NT2/D1 (cell line): ENCODE data around the gene KRTAP4-1.
"Not testable (repeated sequence)": the region's sequence is repeated elsewhere in the genome, so short reads cannot be mapped to it uniquely, and the experiment has no call there.

ENCODE experiments used
- DNase-seq: peaks from one replicate; pipeline ENCODE4 v3.0.0-alpha.2; 2011; ENCODE audit warnings: low read depth, low spot score
- H3K27me3 ChIP-seq: 2 replicates; pipeline ENCODE4 v1.6.0; 2011; ENCODE audit warnings: mild to moderate bottlenecking; ENCODE audit not compliant: insufficient read length, insufficient read depth
- H3K36me3 ChIP-seq: 2 replicates; pipeline ENCODE4 v1.6.1; 2011; ENCODE audit warnings: mild to moderate bottlenecking, low read length, mixed read lengths; ENCODE audit not compliant: insufficient read depth, insufficient read length
- H3K4me1 ChIP-seq: 2 replicates; pipeline ENCODE4 v1.5.1; 2011; ENCODE audit not compliant: insufficient read depth, insufficient read length
- H3K4me3 ChIP-seq: 2 replicates; pipeline ENCODE4 v1.5.1; 2011; ENCODE audit warnings: low read depth; ENCODE audit not compliant: insufficient read length
- H3K9ac ChIP-seq: 2 replicates; pipeline ENCODE4 v1.6.0; 2011; ENCODE audit warnings: low read depth; ENCODE audit not compliant: insufficient read length
- H3K9me3 ChIP-seq: 2 replicates; pipeline ENCODE4 v1.5.1; 2011; ENCODE audit warnings: mild to moderate bottlenecking, low read length; ENCODE audit not compliant: insufficient read depth
- SUZ12 ChIP-seq: IDR thresholded peaks from 2 replicates; pipeline ENCODE4 v1.6.1; 2011; ENCODE audit not compliant: insufficient read length, insufficient read depth; ENCODE audit errors: extremely low read depth
- YY1 ChIP-seq: IDR thresholded peaks from 2 replicates; pipeline ENCODE4 v1.6.1; 2011; ENCODE audit not compliant: insufficient read length, insufficient read depth
- ZNF274 ChIP-seq: IDR thresholded peaks from 2 replicates; pipeline ENCODE4 v1.6.1; 2011; ENCODE audit warnings: mild to moderate bottlenecking, low read depth, low read length

The KRTAP4-1 gene

GRCh38 chr17:41167561-41167960 is 17.1 kb downstream of the KRTAP4-1 start:
- Histone ChIP-seq H3K4me3 (no peak overlapping the region), H3K9me3 (no peaks in the 10 kb centered on the region), H3K4me1 (no peaks in the 10 kb centered on the region), H3K27me3 (no peaks in the 10 kb centered on the region), H3K36me3 (no peaks in the 10 kb centered on the region), H3K9ac (no peak overlapping the region)
- no peak for DNase-seq
- TF ChIP-seq SUZ12 (no peak), YY1 (no peak), ZNF274 (no peak)

- no peak for DNase-seq
- Histone ChIP-seq H3K9ac (no peak overlapping the region), H3K4me3 (no peak overlapping the region), H3K4me1 (no peaks in the 10 kb centered on the region), H3K36me3 (no peaks in the 10 kb centered on the region), H3K9me3 (no peaks in the 10 kb centered on the region), H3K27me3 (no peaks in the 10 kb centered on the region)
- TF ChIP-seq YY1 (no peak), ZNF274 (no peak), SUZ12 (no peak)
Measured at GRCh38 chr17:41163828-41164227, 20.9 kb downstream of the KRTAP4-1 start.

- Histone ChIP-seq H3K4me3 (no peak within 1 kb of the TSS), H3K27me3 (no peaks in the 10 kb centered on the region), H3K9me3 (no peaks in the 10 kb centered on the region), H3K36me3 (no peaks in the 10 kb centered on the region), H3K9ac (no peak within 1 kb of the TSS), H3K4me1 (no peaks in the 10 kb centered on the region)
- no peak for DNase-seq
- no peak for TF ChIP-seq YY1
- TF ChIP-seq SUZ12: no peak
- TF ChIP-seq ZNF274: no peak
Measured at GRCh38 chr17:41160648-41161047, 24.1 kb downstream of the KRTAP4-1 start, which contains the start of gene KRTAP4-4. KRTAP4-4 (minus strand) TSS chr17:41160748; CDS start chr17:41160691, 57 bp downstream.

GRCh38 chr17:41160190-41160589 is 24.5 kb downstream of the KRTAP4-1 start:
- not testable (repeated sequence) for DNase-seq, H3K9ac ChIP-seq, H3K27me3 ChIP-seq, H3K4me3 ChIP-seq, H3K4me1 ChIP-seq, H3K36me3 ChIP-seq, H3K9me3 ChIP-seq

GRCh38 chr17:41153856-41154255 is 30.9 kb downstream of the KRTAP4-1 start:
- no peaks in the 10 kb centered on the region for H3K27me3 ChIP-seq
- H3K9me3 ChIP-seq: no peaks in the 10 kb centered on the region
- DNase-seq: no peak
- H3K36me3 ChIP-seq: no peaks in the 10 kb centered on the region
- TF ChIP-seq YY1 (no peak), SUZ12 (no peak), ZNF274 (no peak)
- H3K9ac ChIP-seq: no peak overlapping the region
- no peak overlapping the region for H3K4me3 ChIP-seq
- no peaks in the 10 kb centered on the region for H3K4me1 ChIP-seq

GRCh38 chr17:41151525-41151924 is 33.2 kb downstream of the KRTAP4-1 start:
- TF ChIP-seq ZNF274 (no peak), YY1 (no peak), SUZ12 (no peak)
- Histone ChIP-seq H3K9me3 (no peaks in the 10 kb centered on the region), H3K4me3 (no peak overlapping the region), H3K27me3 (no peaks in the 10 kb centered on the region), H3K9ac (no peak overlapping the region), H3K36me3 (no peaks in the 10 kb centered on the region), H3K4me1 (no peaks in the 10 kb centered on the region)
- no peak for DNase-seq

- Histone ChIP-seq H3K9me3 (no peaks in the 10 kb centered on the region), H3K4me3 (no peak overlapping the region), H3K36me3 (no peaks in the 10 kb centered on the region), H3K27me3 (no peaks in the 10 kb centered on the region), H3K9ac (no peak overlapping the region), H3K4me1 (no peaks in the 10 kb centered on the region)
- no peak for DNase-seq
- TF ChIP-seq ZNF274 (no peak), SUZ12 (no peak), YY1 (no peak)
Measured at GRCh38 chr17:41150026-41150425, 34.7 kb downstream of the KRTAP4-1 start.

- Histone ChIP-seq H3K4me1 (no peaks in the 10 kb centered on the region), H3K9me3 (no peaks in the 10 kb centered on the region), H3K36me3 (no peaks in the 10 kb centered on the region), H3K9ac (no peak within 1 kb of the TSS), H3K4me3 (no peak within 1 kb of the TSS), H3K27me3 (no peaks in the 10 kb centered on the region)
- TF ChIP-seq ZNF274 (no peak), YY1 (no peak), SUZ12 (no peak)
- DNase-seq: no peak
Measured at GRCh38 chr17:41149652-41149985, 35.1 kb downstream of the KRTAP4-1 start, which contains the start of gene KRTAP4-5. KRTAP4-5 (minus strand) TSS chr17:41149825; CDS start chr17:41149767, 58 bp downstream.

- not testable (repeated sequence) for H3K36me3 ChIP-seq, DNase-seq, H3K4me1 ChIP-seq, H3K27me3 ChIP-seq, H3K4me3 ChIP-seq, H3K9ac ChIP-seq, H3K9me3 ChIP-seq
Measured at GRCh38 chr17:41148971-41149651, 35.6 kb downstream of the KRTAP4-1 start.
